Mesothelial cell of epicardium (in vitro differentiated cells): ENCODE measurements around the gene CALN1. TPM values are rescaled to one million over a fixed set of nuclear protein-coding genes. Genes with fewer than 3 reads are reported as not detected.

Experiments
- DNase-seq, 2 experiments: peaks; one replicate each; pipeline ENCODE4 v3.0.0; 2021; ENCODE audit warnings: low spot score in 2 of 2; ENCODE audit not compliant: unreplicated experiment in 2 of 2
- H3K27ac Mint-ChIP-seq: 2 replicates; pipeline ENCODE4 v1.8.0; 2021; ENCODE audit warnings: mixed read lengths
- H3K27me3 Mint-ChIP-seq: 2 replicates; pipeline ENCODE4 v1.8.0; 2021; ENCODE audit warnings: low read depth, mixed read lengths
- H3K36me3 Mint-ChIP-seq: 2 replicates; pipeline ENCODE4 v1.8.0; 2021; ENCODE audit warnings: mixed read lengths
- H3K4me1 Mint-ChIP-seq: 2 replicates; pipeline ENCODE4 v1.8.0; 2021; ENCODE audit warnings: mixed read lengths
- H3K4me3 Mint-ChIP-seq: 2 replicates; pipeline ENCODE4 v1.8.0; 2021; ENCODE audit warnings: mild to moderate bottlenecking, moderate library complexity, mixed read lengths
- H3K9me3 Mint-ChIP-seq: 2 replicates; pipeline ENCODE4 v1.8.0; 2021; ENCODE audit warnings: mixed read lengths
- CTCF ChIP-seq: fragments of 200-600 bp; sonication (generic); IDR thresholded peaks from one replicate; pipeline ENCODE4 v1.5.0; 2021; ENCODE audit warnings: antibody characterized with exemption; ENCODE audit not compliant: unreplicated experiment
- total RNA-seq: library from RNA; stranded (reverse); gene quantifications from 3 replicates; pipeline ENCODE4 v1.2.1, GENCODE V29; 2021

The CALN1 gene
- total RNA-seq, 1 donor from 2014 or later, result 1.1 TPM

- DNase-seq, result no peak
- Mint-ChIP-seq H3K27ac (no peak overlapping the region), H3K4me1 (no peaks in the 10 kb centered on the region), H3K4me3 (no peak overlapping the region), H3K36me3 (no peaks in the 10 kb centered on the region), H3K27me3 (peaks cover 21% of the 10 kb centered on the region), H3K9me3 (peaks cover 3% of the 10 kb centered on the region)
- no peak for TF ChIP-seq CTCF
These were observed 611.8 kb downstream of the CALN1 start for GRCh38 chr7:71800321-71800720.

- no peaks in the 10 kb centered on the region for H3K4me1 Mint-ChIP-seq
- peaks cover 28% of the 10 kb centered on the region for H3K27me3 Mint-ChIP-seq
- no peak overlapping the region for H3K4me3 Mint-ChIP-seq
- peaks cover 8% of the 10 kb centered on the region for H3K9me3 Mint-ChIP-seq
- no peak for DNase-seq
- H3K36me3 Mint-ChIP-seq, result no peaks in the 10 kb centered on the region
- no peak for TF ChIP-seq CTCF
- H3K27ac Mint-ChIP-seq, result no peak overlapping the region
These were observed 616.7 kb downstream of the CALN1 start for GRCh38 chr7:71795410-71795809.

GRCh38 chr7:71793251-71793650 lies 618.9 kb downstream of the CALN1 start:
- Mint-ChIP-seq H3K27me3 (peaks cover 20% of the 10 kb centered on the region), H3K36me3 (no peaks in the 10 kb centered on the region), H3K27ac (no peak overlapping the region), H3K4me3 (no peak overlapping the region), H3K9me3 (peaks cover 16% of the 10 kb centered on the region), H3K4me1 (no peaks in the 10 kb centered on the region)
- no peak for DNase-seq
- no peak for TF ChIP-seq CTCF

DNA sequence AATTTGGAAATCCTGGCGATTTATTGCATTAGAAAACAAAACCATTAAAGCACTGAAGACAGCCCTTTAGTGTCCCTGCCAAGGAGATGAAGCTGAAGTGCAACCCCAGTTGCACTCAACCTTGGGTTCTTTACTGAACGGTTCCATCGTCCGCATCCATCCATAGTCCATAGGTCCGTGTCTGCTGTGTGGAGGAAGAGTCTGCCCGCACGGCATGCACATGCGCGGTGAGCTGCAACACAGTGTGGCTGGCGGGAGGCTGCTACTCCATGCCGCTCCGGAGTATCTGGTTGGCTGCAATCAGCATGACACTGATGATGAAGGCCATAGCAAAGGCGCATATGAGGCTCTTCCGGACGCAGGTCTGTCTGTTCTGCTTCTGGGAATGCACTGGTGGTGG lies 624.6 kb downstream of the CALN1 start:
- Mint-ChIP-seq H3K36me3 (no peaks in the 10 kb centered on the region), H3K9me3 (peaks cover 38% of the 10 kb centered on the region), H3K27me3 (peaks cover 3% of the 10 kb centered on the region), H3K4me3 (no peak overlapping the region), H3K27ac (no peak overlapping the region), H3K4me1 (peaks cover 4% of the 10 kb centered on the region)
- DNase-seq, result no peak
- no peak for TF ChIP-seq CTCF

DNA sequence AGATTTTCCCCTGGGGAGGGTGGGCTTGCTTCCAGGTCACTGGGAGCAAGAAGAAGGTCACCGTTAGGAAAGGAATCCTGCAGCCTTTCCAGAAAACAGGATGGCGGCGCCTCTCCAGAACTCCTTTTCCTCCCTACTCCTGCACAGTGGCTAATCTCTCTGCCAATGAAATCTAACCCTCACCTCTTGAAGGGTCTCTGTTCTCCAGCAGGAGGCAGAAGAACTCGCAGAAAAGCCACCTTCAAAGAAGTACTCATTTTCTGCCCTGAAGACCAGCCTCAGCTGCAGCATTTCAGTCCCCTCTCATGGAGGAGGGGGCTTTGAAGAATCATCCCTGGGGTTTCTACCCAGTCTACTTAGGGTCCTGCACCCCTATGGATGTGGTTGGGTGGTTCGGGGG lies 626.9 kb downstream of the CALN1 start:
- peaks cover 4% of the 10 kb centered on the region for H3K4me1 Mint-ChIP-seq
- peaks cover 31% of the 10 kb centered on the region for H3K9me3 Mint-ChIP-seq
- no peaks in the 10 kb centered on the region for H3K36me3 Mint-ChIP-seq
- no peak for DNase-seq
- peaks cover 8% of the 10 kb centered on the region for H3K27me3 Mint-ChIP-seq
- no peak for TF ChIP-seq CTCF
- H3K4me3 Mint-ChIP-seq, result no peak overlapping the region
- H3K27ac Mint-ChIP-seq, result no peak overlapping the region

- DNase-seq, result no peak
- Mint-ChIP-seq H3K4me3 (no peak overlapping the region), H3K9me3 (peaks cover 27% of the 10 kb centered on the region), H3K27me3 (peaks cover 13% of the 10 kb centered on the region), H3K4me1 (peaks cover 4% of the 10 kb centered on the region), H3K27ac (no peak overlapping the region), H3K36me3 (no peaks in the 10 kb centered on the region)
- no peak for TF ChIP-seq CTCF
These were observed 627.4 kb downstream of the CALN1 start for GRCh38 chr7:71784781-71785180.
